Calu3 (cell line): ENCODE data around the gene DMRTC2. TPM values are rescaled to one million over a fixed set of nuclear protein-coding genes. Genes with fewer than 3 reads are reported as not detected.
A peak's percentile ranks its signal among the peaks of the same experiment; 100 is the strongest.

ENCODE experiments used
- BruUV-seq: library from RNA; stranded (reverse); fragments of 400-500 nt; replicated peaks from 2 replicates; lab custom pipeline; 2021; lab: Mats Ljungman, UMichigan
- CTCF ChIA-PET: fragments of 300-600 bp; sonication (Branson Sonifier 250); formaldehyde crosslinking; loops from one replicate; lab custom pipeline; 2022; ENCODE audit warnings: antibody characterized with exemption; lab: Charles Lee
- DNase-seq: peaks from one replicate; pipeline ENCODE4 v3.0.0; 2022
- H3K27ac Mint-ChIP-seq: one replicate; pipeline ENCODE4 v1.8.0; 2022; ENCODE audit warnings: mixed read lengths; ENCODE audit not compliant: unreplicated experiment
- H3K27me3 Mint-ChIP-seq: one replicate; pipeline ENCODE4 v1.8.0; 2022; ENCODE audit warnings: mixed read lengths; ENCODE audit not compliant: unreplicated experiment
- H3K36me3 Mint-ChIP-seq: one replicate; pipeline ENCODE4 v1.8.0; 2022; ENCODE audit warnings: mild to moderate bottlenecking, moderate library complexity, mixed read lengths; ENCODE audit not compliant: insufficient read depth, unreplicated experiment
- H3K4me1 Mint-ChIP-seq: one replicate; pipeline ENCODE4 v1.8.0; 2022; ENCODE audit warnings: mild to moderate bottlenecking, low read depth, mixed read lengths; ENCODE audit not compliant: unreplicated experiment
- H3K4me3 Mint-ChIP-seq: one replicate; pipeline ENCODE4 v1.8.0; 2022; ENCODE audit warnings: mild to moderate bottlenecking, low read depth, moderate library complexity, mixed read lengths; ENCODE audit not compliant: unreplicated experiment
- H3K9me3 Mint-ChIP-seq: one replicate; pipeline ENCODE4 v1.8.0; 2022; ENCODE audit warnings: low read depth, mixed read lengths; ENCODE audit not compliant: unreplicated experiment
- intact Hi-C: fragments of 100-400 bp; cut with micrococcal nuclease; formaldehyde crosslinking; loops from one replicate; pipeline ENCODE4 v1.10.0; 2022; ENCODE audit not compliant: unreplicated experiment
- total RNA-seq: library from RNA; stranded (reverse); gene quantifications from 2 replicates; pipeline ENCODE4 v1.2.3, GENCODE V29; 2022
- TF ChIP-seq, protein P1 (sequence below): fragments of 200-600 bp; IDR thresholded peaks from one replicate; pipeline ENCODE4 v1.8.0; 2022; ENCODE audit warnings: antibody characterized with exemption; ENCODE audit not compliant: unreplicated experiment

Gene DMRTC2
- total RNA-seq, 1 experiment from 2014 or later, result not detected

DNA sequence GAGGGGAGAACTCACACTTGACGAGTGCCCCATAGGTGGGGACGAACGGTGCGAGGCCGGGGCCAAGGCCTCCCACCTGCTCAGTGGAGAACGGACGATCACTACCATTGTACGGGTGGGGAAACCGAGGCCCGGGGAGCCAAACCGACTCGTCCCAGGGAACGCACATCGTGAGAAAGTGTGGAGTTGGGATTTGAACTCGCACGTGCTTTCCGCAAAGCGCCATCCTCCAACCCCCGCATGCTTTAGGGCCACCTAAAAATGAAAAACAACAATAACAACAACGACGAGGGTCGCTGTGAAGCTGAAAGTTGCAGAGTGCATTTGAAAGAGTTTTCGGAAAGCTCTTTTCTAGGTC lies 38.6 kb downstream of the DMRTC2 start:
- intact Hi-C loops, result no loop called here
- peaks cover 16% of the 10 kb centered on the region for H3K27me3 Mint-ChIP-seq
- peak overlapping the region; percentile 73 for H3K4me3 Mint-ChIP-seq
- no TSS peak for BruUV-seq
- peak overlapping the region; percentile 73 for H3K27ac Mint-ChIP-seq
- DNase-seq, result no peak
- peaks cover 47% of the 10 kb centered on the region for H3K4me1 Mint-ChIP-seq
- H3K36me3 Mint-ChIP-seq, result peaks cover 50% of the 10 kb centered on the region
- no peaks in the 10 kb centered on the region for H3K9me3 Mint-ChIP-seq
- TF ChIP-seq, protein P1, sequence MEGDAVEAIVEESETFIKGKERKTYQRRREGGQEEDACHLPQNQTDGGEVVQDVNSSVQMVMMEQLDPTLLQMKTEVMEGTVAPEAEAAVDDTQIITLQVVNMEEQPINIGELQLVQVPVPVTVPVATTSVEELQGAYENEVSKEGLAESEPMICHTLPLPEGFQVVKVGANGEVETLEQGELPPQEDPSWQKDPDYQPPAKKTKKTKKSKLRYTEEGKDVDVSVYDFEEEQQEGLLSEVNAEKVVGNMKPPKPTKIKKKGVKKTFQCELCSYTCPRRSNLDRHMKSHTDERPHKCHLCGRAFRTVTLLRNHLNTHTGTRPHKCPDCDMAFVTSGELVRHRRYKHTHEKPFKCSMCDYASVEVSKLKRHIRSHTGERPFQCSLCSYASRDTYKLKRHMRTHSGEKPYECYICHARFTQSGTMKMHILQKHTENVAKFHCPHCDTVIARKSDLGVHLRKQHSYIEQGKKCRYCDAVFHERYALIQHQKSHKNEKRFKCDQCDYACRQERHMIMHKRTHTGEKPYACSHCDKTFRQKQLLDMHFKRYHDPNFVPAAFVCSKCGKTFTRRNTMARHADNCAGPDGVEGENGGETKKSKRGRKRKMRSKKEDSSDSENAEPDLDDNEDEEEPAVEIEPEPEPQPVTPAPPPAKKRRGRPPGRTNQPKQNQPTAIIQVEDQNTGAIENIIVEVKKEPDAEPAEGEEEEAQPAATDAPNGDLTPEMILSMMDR, result no peak
- CTCF ChIA-PET, result interaction anchor here (0.7 to 2.8 kb wide), 2 partner anchors 10 to 44 kb away, joined by 4 to 12 read pairs; no protein-coding TSS in a partner anchor

DNA sequence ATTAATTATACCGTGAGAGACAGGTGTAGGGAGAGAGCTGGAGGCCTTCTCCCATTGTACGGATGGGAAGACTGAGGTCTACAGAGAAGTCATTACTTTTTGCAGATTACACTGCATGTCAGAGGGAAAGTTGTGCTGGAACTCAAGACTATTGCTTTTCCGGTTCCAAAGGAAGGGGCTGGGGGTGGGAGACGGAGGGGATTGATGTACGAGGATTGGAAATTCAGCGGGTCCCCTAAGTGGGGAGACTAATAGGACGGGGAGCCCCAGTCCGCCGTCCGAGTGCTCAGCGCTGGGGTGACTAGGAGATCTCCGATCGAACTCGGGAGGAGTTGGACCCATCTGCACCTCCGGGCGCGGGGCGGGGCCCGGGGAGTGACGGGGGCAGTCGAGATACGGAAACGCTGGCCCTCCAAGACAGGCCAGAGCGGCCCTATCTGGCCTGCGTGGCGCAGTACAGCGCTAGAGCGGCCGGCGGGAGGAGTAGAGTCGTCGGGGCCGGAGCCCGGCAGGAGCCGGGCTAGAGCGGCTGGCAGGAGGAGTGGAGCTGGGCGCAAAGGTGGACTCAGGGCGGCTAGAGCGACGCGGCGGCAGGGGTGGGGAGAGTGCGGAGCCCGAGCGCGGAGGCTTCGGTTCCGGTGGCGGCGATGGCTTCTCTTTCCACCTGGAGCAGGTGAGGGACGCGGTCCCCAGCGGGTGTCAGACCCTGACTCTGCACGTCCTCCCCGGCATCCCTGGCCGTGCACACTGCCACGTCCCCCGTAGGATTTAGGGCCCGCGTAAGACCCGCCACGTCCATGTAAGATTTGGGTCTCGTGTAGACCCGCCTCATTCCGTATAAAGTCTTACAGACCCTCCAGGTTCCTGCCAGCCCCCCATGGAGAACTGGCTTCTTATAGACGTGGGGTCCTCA lies 39.2 kb downstream of the DMRTC2 start:
- TF ChIP-seq, protein P1, result no peak
- H3K9me3 Mint-ChIP-seq, result no peaks in the 10 kb centered on the region
- peaks cover 16% of the 10 kb centered on the region for H3K27me3 Mint-ChIP-seq
- peaks cover 53% of the 10 kb centered on the region for H3K4me1 Mint-ChIP-seq
- intact Hi-C loops, result no loop called here
- peak overlapping the region; percentile 73 for H3K4me3 Mint-ChIP-seq
- H3K36me3 Mint-ChIP-seq, result peaks cover 50% of the 10 kb centered on the region
- BruUV-seq, result TSS peak; percentile 26
- peak overlapping the region; percentile 73 for H3K27ac Mint-ChIP-seq
- peak; percentile 98 for DNase-seq
- CTCF ChIA-PET, result interaction anchor here (0.6 to 2.8 kb wide), 7 partner anchors 11 to 258 kb away, joined by 3 to 12 read pairs (median 4); partner anchors contain the start of gene ZNF574

DNA sequence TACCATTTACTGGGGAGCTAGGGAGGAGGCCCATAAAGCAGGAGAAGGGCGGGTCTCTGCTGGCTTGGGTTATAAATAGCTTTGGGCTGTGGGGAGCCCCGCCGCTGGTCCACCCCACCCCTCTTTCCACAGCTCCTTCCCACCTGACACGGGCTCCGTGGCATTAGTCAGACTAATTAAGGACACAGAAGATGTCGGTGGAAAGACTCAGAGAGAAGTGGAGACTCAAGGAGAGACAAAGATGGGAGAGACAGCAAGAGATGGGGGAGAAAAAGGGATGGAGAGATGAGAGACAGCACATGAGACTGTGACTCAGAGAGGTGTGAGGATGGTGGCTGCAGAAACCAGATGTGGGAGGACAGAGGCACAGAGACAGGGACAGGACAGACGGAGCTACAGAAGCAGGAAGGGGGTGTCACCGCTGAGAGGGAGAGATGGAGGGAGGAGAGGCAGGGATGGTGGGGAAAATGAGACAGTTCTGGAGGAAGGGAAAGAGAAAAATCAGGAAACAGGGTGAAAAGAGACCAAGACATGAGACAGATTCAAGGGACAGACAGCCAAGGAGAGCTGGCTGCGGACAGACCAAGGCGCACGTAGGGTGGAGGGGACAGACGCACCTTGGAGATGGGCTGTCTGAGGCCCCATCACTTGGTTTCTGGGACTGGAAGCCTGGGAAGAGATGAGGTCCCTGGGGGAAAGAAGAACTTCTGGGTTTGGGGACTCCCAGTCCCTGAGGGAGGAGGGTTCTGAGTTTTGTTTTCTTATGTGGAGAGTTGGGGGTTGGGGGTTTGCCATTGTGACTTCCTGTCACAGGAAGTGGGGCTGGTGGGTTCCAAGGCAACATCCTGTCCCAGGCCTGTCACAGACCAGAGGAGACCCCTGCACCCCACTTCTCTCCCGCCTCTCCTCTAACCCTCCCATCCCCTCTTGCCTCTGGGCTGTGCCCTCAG lies 42.2 kb downstream of the DMRTC2 start:
- intact Hi-C loops, result loop anchor here (2.0 kb wide), 2 partner anchors 18 to 48 kb away; no protein-coding TSS in a partner anchor
- BruUV-seq, result no TSS peak
- TF ChIP-seq, protein P1, result no peak
- CTCF ChIA-PET, result interaction anchor here (0.6 to 1.5 kb wide), 7 partner anchors 13 to 1006 kb away, joined by 3 to 12 read pairs (median 4); no protein-coding TSS in a partner anchor
- Mint-ChIP-seq H3K4me1 (peaks cover 61% of the 10 kb centered on the region), H3K27ac (peak overlapping the region; percentile 45), H3K9me3 (no peaks in the 10 kb centered on the region), H3K4me3 (peak overlapping the region; percentile 17), H3K36me3 (peaks cover 59% of the 10 kb centered on the region), H3K27me3 (peaks cover 11% of the 10 kb centered on the region)
- no peak for DNase-seq
